ENCODE measurements around the gene DBNDD1. TPM values are rescaled to one million over a fixed set of nuclear protein-coding genes. Genes with fewer than 3 reads are reported as not detected.
A peak's percentile ranks its signal among the peaks of the same experiment; 100 is the strongest.

DBNDD1 gene
- total and polyA plus RNA-seq, 10 of the 15 experiments (the other 5 are each of a cell fraction or from before 2014, with no cell fraction given), result 0.06 to 4.6 (median 0.55) TPM

GRCh38 chr16:89994389-89994720 is 24.9 kb downstream of the DBNDD1 start:
- peaks cover 23 to 33% of the 10 kb centered on the region in 2 experiments for H3K36me3 ChIP-seq (ENCODE audit: control insufficient read depth in 2 of 2, insufficient read depth in 2 of 2, low read length in 1 of 2)
- no peak overlapping the region for H3K9ac ChIP-seq (ENCODE audit: control insufficient read depth, insufficient read depth, low read length)

GRCh38 chr16:89993971-89994370 is 25.3 kb downstream of the DBNDD1 start:
- Histone ChIP-seq H3K9ac (ENCODE audit: control insufficient read depth, insufficient read depth, low read length) (no peak overlapping the region), H2AFZ (ENCODE audit: control insufficient read depth, low read depth, low read length) (no peak overlapping the region), H4K20me1 (ENCODE audit: control insufficient read depth, insufficient read depth) (no peaks in the 10 kb centered on the region), H3K79me2 (ENCODE audit: control insufficient read depth, insufficient read depth, low read length) (no peaks in the 10 kb centered on the region), H3K36me3 (ENCODE audit: control insufficient read depth in 2 of 2, insufficient read depth in 2 of 2, low read length in 1 of 2) (peaks cover 25 to 33% of the 10 kb centered on the region in 2 experiments), H3K27me3 (replicated peaks in 1 of 2; ENCODE audit: control insufficient read depth in 2 of 2, insufficient read depth in 2 of 2, low read length in 1 of 2) (no peaks in the 10 kb centered on the region), H3K4me2 (ENCODE audit: control insufficient read depth, insufficient read depth) (no peak overlapping the region), H3K4me1 (ENCODE audit: control insufficient read depth, insufficient read depth, low read length) (no peaks in the 10 kb centered on the region), H3K4me3 (no peak overlapping the region), H3K27ac (ENCODE audit: control insufficient read depth, insufficient read depth) (no peak overlapping the region), H3K9me3 (replicated peaks; ENCODE audit: control insufficient read depth, insufficient read depth, low read length) (peaks cover 21% of the 10 kb centered on the region)
- ChIA-PET SMC1A (ENCODE audit: uncharacterized antibody, unreplicated experiment) (no interaction called here), RAD21 (ENCODE audit: unreplicated experiment) (no interaction called here), POLR2A (no interaction called here), CTCF (no interaction called here)
- intact Hi-C loops (cut with micrococcal nuclease; ENCODE audit: unreplicated experiment) (no loop called here), in situ Hi-C loops (cut with MboI) (no loop called here)
- FAIRE-seq (no peak), ATAC-seq (no peak), DNase-seq (ENCODE audit: low read depth, low spot score) (no peak)
- BruUV-seq (replicated peaks), result no TSS peak
- WGBS (ENCODE audit: insufficient coverage, insufficient replicate concordance, low lambda C conversion rate, missing lambda C conversion rate), result 97% methylated on average over 7 of the region's 7 CpGs
- TF ChIP-seq RFX5 (IDR thresholded peaks at IDR 0.05; ENCODE audit: low read depth, low read length), result no peak
- no peak for TF ChIP-seq RBBP5 (conservative IDR thresholded peaks at IDR 0.05)
- no peak for TF ChIP-seq TAF1 (IDR thresholded peaks at IDR 0.05; ENCODE audit: borderline replicate concordance, low read depth, low read length)
- TF ChIP-seq EED (IDR thresholded peaks at IDR 0.05; ENCODE audit: low read depth), result no peak
- TF ChIP-seq PAX8 (IDR thresholded peaks at IDR 0.05), result no peak
- TF ChIP-seq CEBPZ (IDR thresholded peaks at IDR 0.05; ENCODE audit: low read depth, low read length), result no peak
- no peak for TF ChIP-seq CREB1 (IDR thresholded peaks at IDR 0.05; ENCODE audit: low read depth)
- TF ChIP-seq TCF3 (IDR thresholded peaks at IDR 0.05; ENCODE audit: borderline replicate concordance, insufficient read depth, low read depth, low read length), result no peak

More at GRCh38 chr16:89994389-89994720, 24.9 kb downstream of the DBNDD1 start:
- Histone ChIP-seq H3K4me3 (no peak overlapping the region), H3K9me3 (replicated peaks; ENCODE audit: control insufficient read depth, insufficient read depth, low read length) (peaks cover 21% of the 10 kb centered on the region), H3K4me1 (ENCODE audit: control insufficient read depth, insufficient read depth, low read length) (no peaks in the 10 kb centered on the region), H3K79me2 (ENCODE audit: control insufficient read depth, insufficient read depth, low read length) (no peaks in the 10 kb centered on the region), H3K4me2 (ENCODE audit: control insufficient read depth, insufficient read depth) (no peak overlapping the region), H4K20me1 (ENCODE audit: control insufficient read depth, insufficient read depth) (no peaks in the 10 kb centered on the region), H3K27me3 (replicated peaks in 1 of 2; ENCODE audit: control insufficient read depth in 2 of 2, insufficient read depth in 2 of 2, low read length in 1 of 2) (no peaks in the 10 kb centered on the region), H3K27ac (ENCODE audit: control insufficient read depth, insufficient read depth) (peak overlapping the region; percentile 64; the same call in 1 of the 2 replicates), H2AFZ (ENCODE audit: control insufficient read depth, low read depth, low read length) (no peak overlapping the region)
- ChIA-PET POLR2A (no interaction called here), CTCF (no interaction called here), RAD21 (ENCODE audit: unreplicated experiment) (no interaction called here), SMC1A (ENCODE audit: uncharacterized antibody, unreplicated experiment) (no interaction called here)
- TF ChIP-seq BCL3 (IDR thresholded peaks at IDR 0.05; ENCODE audit: borderline replicate concordance, insufficient read depth, low read depth, low read length, poor library complexity, severe bottlenecking), result no peak
- ATAC-seq, result no peak
- 100% methylated on average over 7 of the region's 7 CpGs for WGBS (ENCODE audit: insufficient coverage, insufficient replicate concordance, low lambda C conversion rate, missing lambda C conversion rate)
- no TSS peak for BruUV-seq (replicated peaks)
- DNase-seq (ENCODE audit: low read depth, low spot score), result no peak
- FAIRE-seq, result no peak
- in situ Hi-C loops (cut with MboI) (no loop called here), intact Hi-C loops (cut with micrococcal nuclease; ENCODE audit: unreplicated experiment) (no loop called here)
